Neural cell (in vitro differentiated cells): ENCODE results near the gene SDK2. TPM values are rescaled to one million over a fixed set of nuclear protein-coding genes. Genes with fewer than 3 reads are reported as not detected.

Source experiments
- H2AFZ ChIP-seq: fragments of 200-600, 300-800 bp; sonication (generic), shearing (Covaris generic); 2 replicates; pipeline ENCODE4 v1.6.0; 2014; ENCODE audit warnings: low read depth, mild to moderate bottlenecking, antibody characterized with exemption, low read length, moderate library complexity
- H3F3A ChIP-seq: fragments of 200-600 bp; shearing (Covaris generic); 2 replicates; pipeline ENCODE4 v1.6.1; 2016; ENCODE audit warnings: mild to moderate bottlenecking, moderate library complexity, mixed read lengths, antibody characterized with exemption, low read length; ENCODE audit not compliant: insufficient read depth, poor library complexity, severe bottlenecking
- H3K27ac ChIP-seq: fragments of 200-600, 300-800 bp; sonication (generic), shearing (Covaris generic); 2 replicates; pipeline ENCODE4 v1.5.1; 2014; ENCODE audit warnings: mild to moderate bottlenecking, low read length, moderate library complexity
- H3K27me3 ChIP-seq: fragments of 300-800, 200-600 bp; sonication (generic), shearing (Covaris generic); 2 replicates; pipeline ENCODE4 v1.6.0; 2014; ENCODE audit warnings: mild to moderate bottlenecking, low read depth, low read length, moderate library complexity; ENCODE audit not compliant: insufficient read depth
- H3K36me3 ChIP-seq: fragments of 300-800, 200-600 bp; sonication (generic), shearing (Covaris generic); 2 replicates; pipeline ENCODE4 v1.5.1; 2014; ENCODE audit warnings: mild to moderate bottlenecking, antibody characterized with exemption, low read length, moderate library complexity; ENCODE audit not compliant: insufficient read depth
- H3K4me2 ChIP-seq: fragments of 300-800, 200-600 bp; sonication (generic), shearing (Covaris generic); 2 replicates; pipeline ENCODE4 v1.6.0; 2014; ENCODE audit warnings: mild to moderate bottlenecking, low read length
- H3K4me3 ChIP-seq: fragments of 300-800, 200-600 bp; sonication (generic), shearing (Covaris generic); 2 replicates; pipeline ENCODE4 v1.5.1; 2014; ENCODE audit warnings: mild to moderate bottlenecking, low read length, moderate library complexity
- H3K79me2 ChIP-seq: fragments of 200-600 bp; shearing (Covaris generic); replicated peaks from 2 replicates; pipeline ENCODE4 v1.6.0; 2014; ENCODE audit warnings: mild to moderate bottlenecking, low read length, moderate library complexity; ENCODE audit not compliant: insufficient read depth
- H3K9ac ChIP-seq: fragments of 300-800, 200-600 bp; sonication (generic), shearing (Covaris generic); 2 replicates; pipeline ENCODE4 v1.6.1; 2016; ENCODE audit warnings: mild to moderate bottlenecking, low read length, mixed read lengths
- H3K9me2 ChIP-seq: fragments of 200-600 bp; shearing (Covaris generic); 2 replicates; pipeline ENCODE4 v1.6.1; 2016; ENCODE audit warnings: mild to moderate bottlenecking, low read length, mixed read lengths; ENCODE audit not compliant: insufficient read depth
- H3K9me3 ChIP-seq: fragments of 200-600, 300-800 bp; sonication (generic), shearing (Covaris generic); 2 replicates; pipeline ENCODE4 v1.6.1; 2016; ENCODE audit warnings: mild to moderate bottlenecking, mixed run types, low read length, moderate library complexity, mixed read lengths
- H4K20me1 ChIP-seq: fragments of 200-600 bp; shearing (Covaris generic); 2 replicates; pipeline ENCODE4 v1.6.1; 2016; ENCODE audit warnings: mild to moderate bottlenecking, mixed run types; ENCODE audit not compliant: insufficient read depth
- EP300 ChIP-seq: fragments of 450-650 bp; conservative IDR thresholded peaks from 2 replicates; pipeline ENCODE4 v1.6.1; 2014; ENCODE audit warnings: antibody characterized with exemption, mild to moderate bottlenecking, moderate library complexity; ENCODE audit not compliant: poor library complexity, severe bottlenecking
- EZH2 ChIP-seq: fragments of 200-600, 300-800 bp; shearing (Covaris generic), sonication (generic); IDR thresholded peaks from 2 replicates; pipeline ENCODE4 v1.6.1; 2014; ENCODE audit warnings: antibody characterized with exemption, low read length, borderline replicate concordance, mild to moderate bottlenecking; ENCODE audit not compliant: insufficient read depth, poor library complexity, severe bottlenecking
- MXI1 ChIP-seq: fragments of 450-650 bp; conservative IDR thresholded peaks from 2 replicates; pipeline ENCODE4 v1.6.1; 2014; ENCODE audit warnings: antibody characterized with exemption, mild to moderate bottlenecking; ENCODE audit not compliant: poor library complexity, severe bottlenecking
- POLR2AphosphoS5 ChIP-seq: IDR thresholded peaks from 2 replicates; pipeline ENCODE4 v1.6.1; 2012
- RAD21 ChIP-seq: fragments of 450-650 bp; conservative IDR thresholded peaks from 2 replicates; pipeline ENCODE4 v1.6.1; 2014; ENCODE audit warnings: antibody characterized with exemption, mild to moderate bottlenecking, moderate library complexity
- REST ChIP-seq: IDR thresholded peaks from 2 replicates; pipeline ENCODE4 v1.6.1; 2012; ENCODE audit warnings: borderline replicate concordance
- SMC3 ChIP-seq: fragments of 450-650 bp; conservative IDR thresholded peaks from 2 replicates; pipeline ENCODE4 v1.6.1; 2014; ENCODE audit warnings: antibody characterized with exemption, mild to moderate bottlenecking, moderate library complexity; ENCODE audit not compliant: poor library complexity
- TAF1 ChIP-seq: IDR thresholded peaks from 2 replicates; pipeline ENCODE4 v1.6.1; 2012; ENCODE audit warnings: low read depth
- polyA plus RNA-seq: library from polyadenylated mRNA; depleted of rRNA; stranded (reverse); fragments of >200 nt; gene quantifications from 2 replicates; pipeline ENCODE4 v1.2.3, GENCODE V29; 2014
- TF ChIP-seq, protein P1 (sequence below): fragments of 450-650 bp; IDR thresholded peaks from 2 replicates; pipeline ENCODE4 v1.5.1; 2014; ENCODE audit warnings: antibody characterized with exemption, mild to moderate bottlenecking, moderate library complexity; ENCODE audit not compliant: poor library complexity, severe bottlenecking

The SDK2 gene
- polyA plus RNA-seq, 1 donor from 2014 or later = 0.73 TPM

- H3K27me3 ChIP-seq = no peaks in the 10 kb centered on the region
- no peaks in the 10 kb centered on the region for H3F3A ChIP-seq
- H3K4me2 ChIP-seq = no peak overlapping the region
- TF ChIP-seq, protein P1, sequence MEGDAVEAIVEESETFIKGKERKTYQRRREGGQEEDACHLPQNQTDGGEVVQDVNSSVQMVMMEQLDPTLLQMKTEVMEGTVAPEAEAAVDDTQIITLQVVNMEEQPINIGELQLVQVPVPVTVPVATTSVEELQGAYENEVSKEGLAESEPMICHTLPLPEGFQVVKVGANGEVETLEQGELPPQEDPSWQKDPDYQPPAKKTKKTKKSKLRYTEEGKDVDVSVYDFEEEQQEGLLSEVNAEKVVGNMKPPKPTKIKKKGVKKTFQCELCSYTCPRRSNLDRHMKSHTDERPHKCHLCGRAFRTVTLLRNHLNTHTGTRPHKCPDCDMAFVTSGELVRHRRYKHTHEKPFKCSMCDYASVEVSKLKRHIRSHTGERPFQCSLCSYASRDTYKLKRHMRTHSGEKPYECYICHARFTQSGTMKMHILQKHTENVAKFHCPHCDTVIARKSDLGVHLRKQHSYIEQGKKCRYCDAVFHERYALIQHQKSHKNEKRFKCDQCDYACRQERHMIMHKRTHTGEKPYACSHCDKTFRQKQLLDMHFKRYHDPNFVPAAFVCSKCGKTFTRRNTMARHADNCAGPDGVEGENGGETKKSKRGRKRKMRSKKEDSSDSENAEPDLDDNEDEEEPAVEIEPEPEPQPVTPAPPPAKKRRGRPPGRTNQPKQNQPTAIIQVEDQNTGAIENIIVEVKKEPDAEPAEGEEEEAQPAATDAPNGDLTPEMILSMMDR = peak; percentile 35
- TF ChIP-seq EP300 (no peak), MXI1 (no peak)
- no peaks in the 10 kb centered on the region for H3K9me2 ChIP-seq
- no peak overlapping the region for H2AFZ ChIP-seq
- H3K36me3 ChIP-seq = no peaks in the 10 kb centered on the region
- no peak overlapping the region for H3K9ac ChIP-seq
- no peak overlapping the region for H3K27ac ChIP-seq
- H3K4me3 ChIP-seq = no peak overlapping the region
- H3K79me2 ChIP-seq = no peaks in the 10 kb centered on the region
- no peaks in the 10 kb centered on the region for H3K9me3 ChIP-seq
- H4K20me1 ChIP-seq = no peaks in the 10 kb centered on the region
Measured at GRCh38 chr17:73595479-73595878, 48.8 kb downstream of the SDK2 start.

- Histone ChIP-seq H3K4me3 (no peak overlapping the region), H3K9ac (no peak overlapping the region), H3K9me2 (no peaks in the 10 kb centered on the region), H3K27me3 (no peaks in the 10 kb centered on the region), H3K9me3 (no peaks in the 10 kb centered on the region), H3K27ac (no peak overlapping the region), H3K79me2 (no peaks in the 10 kb centered on the region), H3K36me3 (no peaks in the 10 kb centered on the region), H3F3A (no peaks in the 10 kb centered on the region), H3K4me2 (no peak overlapping the region), H2AFZ (no peak overlapping the region), H4K20me1 (no peaks in the 10 kb centered on the region)
- TF ChIP-seq POLR2AphosphoS5 (no peak), RAD21 (no peak), SMC3 (no peak), MXI1 (no peak), EP300 (no peak), REST (no peak), TAF1 (no peak), EZH2 (no peak)
- TF ChIP-seq, protein P1 = no peak
Measured at GRCh38 chr17:73595068-73595467, 49.2 kb downstream of the SDK2 start.
